ENCODE results near the gene NDUFA3.

Gene NDUFA3

GRCh38 chr19:54108496-54108895 lies 5.8 kb downstream of the NDUFA3 start:
- DNase-seq, result no peak

GRCh38 chr19:54109651-54110050 lies 7.0 kb downstream of the NDUFA3 start:
- no peak for DNase-seq

- DNase-seq, result peak; percentile 75
Measured at GRCh38 chr19:54114340-54115108, 11.9 kb downstream of the NDUFA3 start.

GRCh38 chr19:54115109-54116063 lies 12.7 kb downstream of the NDUFA3 start, which contains the start of the genes PRPF31 and TFPT:
PRPF31 (plus strand) TSS chr19:54115754; CDS start chr19:54118279, 2,525 bp downstream.
TFPT (minus strand) TSS chr19:54115657; CDS start chr19:54115269, 388 bp downstream.
- peak; percentile 99 for DNase-seq

- no peak for DNase-seq
Measured at GRCh38 chr19:54121259-54121658, 18.6 kb downstream of the NDUFA3 start.

- no peak for DNase-seq
Measured at GRCh38 chr19:54123682-54124081, 21.0 kb downstream of the NDUFA3 start.

GRCh38 chr19:54124393-54124792 lies 21.7 kb downstream of the NDUFA3 start:
- no peak for DNase-seq

GRCh38 chr19:54125713-54126112 lies 23.1 kb downstream of the NDUFA3 start:
- no peak for DNase-seq

- no peak for DNase-seq
Measured at GRCh38 chr19:54127688-54128440, 25.2 kb downstream of the NDUFA3 start.

GRCh38 chr19:54128441-54128725 lies 25.7 kb downstream of the NDUFA3 start:
- no peak for DNase-seq

- DNase-seq, result no peak
Measured at GRCh38 chr19:54128796-54129616, 26.4 kb downstream of the NDUFA3 start.

GRCh38 chr19:54129617-54129996 lies 27.0 kb downstream of the NDUFA3 start:
- no peak for DNase-seq

- no peak for DNase-seq
Measured at GRCh38 chr19:54133312-54133956, 30.8 kb downstream of the NDUFA3 start.

GRCh38 chr19:54133957-54134590 lies 31.4 kb downstream of the NDUFA3 start:
- no peak for DNase-seq

GRCh38 chr19:54136086-54136863 lies 33.6 kb downstream of the NDUFA3 start:
- DNase-seq, result peak; percentile 8

GRCh38 chr19:54136864-54137698 lies 34.4 kb downstream of the NDUFA3 start:
- peak; percentile 100 for DNase-seq

- DNase-seq, result no peak
Measured at GRCh38 chr19:54137699-54138488, 35.2 kb downstream of the NDUFA3 start, which contains the start of gene CNOT3. CNOT3 (plus strand) TSS chr19:54137762; CDS start chr19:54142979, 5,217 bp downstream.

GRCh38 chr19:54138489-54139256 lies 36.0 kb downstream of the NDUFA3 start:
- no peak for DNase-seq
